SH-SY5Y (cell line): ENCODE measurements around the gene LMLN.

Experiments
- GATA2 ChIP-seq: IDR thresholded peaks from 2 replicates; pipeline ENCODE4 v1.6.1; 2011; ENCODE audit warnings: mild to moderate bottlenecking, low read depth, low read length
- GATA3 ChIP-seq: IDR thresholded peaks from 2 replicates; pipeline ENCODE4 v1.6.1; 2011; ENCODE audit warnings: low read depth, mild to moderate bottlenecking, low read length, moderate library complexity

DNA sequence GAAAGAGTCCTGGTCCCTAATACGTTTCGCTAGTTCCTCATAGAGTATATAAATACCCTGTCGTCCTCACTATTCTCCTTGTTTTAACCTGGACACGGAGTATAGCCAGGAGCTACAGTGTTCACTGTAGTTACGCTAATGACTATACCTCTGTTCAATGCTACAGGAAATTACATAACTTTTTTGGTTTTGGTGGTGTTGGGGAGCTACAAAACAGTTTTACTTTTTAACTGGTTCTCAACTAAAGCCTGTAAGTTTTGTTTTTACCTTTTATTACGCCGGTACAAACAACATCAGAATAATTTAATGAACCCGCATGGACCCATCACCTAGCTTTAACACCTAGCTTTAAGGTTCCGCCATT is 1.5 kb downstream of the LMLN start:
- no peak for TF ChIP-seq GATA2
- TF ChIP-seq GATA3: no peak
